C1 segment of cervical spinal cord (tissue), 14 donors: ENCODE results near the gene BFSP2.
A peak's percentile ranks its signal among the peaks of the same experiment; 100 is the strongest.
"Not testable (repeated sequence)": the region's sequence is repeated elsewhere in the genome, so short reads cannot be mapped to it uniquely, and the experiment has no call there.

Source experiments
- DNase-seq, 14 donors: peaks; one replicate each; lab custom pipeline; 2025; lab: John Stamatoyannopoulos, UW

Gene BFSP2

DNA sequence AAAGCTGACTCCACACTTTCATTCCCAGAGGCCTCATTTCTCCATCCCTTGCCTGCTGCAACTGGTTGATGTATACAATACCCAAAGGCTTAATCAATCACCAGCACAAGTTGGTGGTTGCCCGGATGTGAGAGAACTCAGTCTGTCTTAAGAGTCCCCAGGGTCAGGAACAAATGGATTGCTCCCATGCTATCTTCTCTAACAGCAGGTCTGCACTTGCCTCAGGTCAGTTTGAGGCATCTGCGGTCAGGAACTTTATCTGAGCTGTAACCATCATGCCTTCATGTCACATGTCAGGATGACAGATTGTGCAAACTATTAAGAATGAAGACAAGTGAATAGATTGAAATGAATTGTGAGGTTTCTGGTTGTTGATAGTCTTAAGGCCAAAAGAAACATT lies 56.1 kb downstream of the BFSP2 start:
- DNase-seq: no peak

DNA sequence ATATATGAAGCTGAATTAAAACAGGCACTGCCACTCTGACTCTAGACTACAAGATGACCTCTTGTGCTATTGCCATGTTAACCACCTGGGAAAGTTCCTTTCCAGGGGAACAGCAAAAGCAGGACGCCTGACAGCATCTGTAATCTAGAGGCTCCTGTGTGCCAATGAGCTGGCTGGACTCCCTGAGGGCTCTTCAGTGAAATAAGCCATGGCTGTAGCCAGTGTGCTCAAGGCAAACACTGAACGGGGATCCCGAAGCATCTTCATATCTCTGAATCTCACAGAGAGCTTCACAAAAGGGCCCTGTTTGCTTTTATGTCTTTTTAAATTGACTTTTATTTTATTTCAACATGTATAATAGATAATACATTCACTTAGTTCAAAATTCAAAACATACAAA lies 57.2 kb downstream of the BFSP2 start:
- DNase-seq: no peak

DNA sequence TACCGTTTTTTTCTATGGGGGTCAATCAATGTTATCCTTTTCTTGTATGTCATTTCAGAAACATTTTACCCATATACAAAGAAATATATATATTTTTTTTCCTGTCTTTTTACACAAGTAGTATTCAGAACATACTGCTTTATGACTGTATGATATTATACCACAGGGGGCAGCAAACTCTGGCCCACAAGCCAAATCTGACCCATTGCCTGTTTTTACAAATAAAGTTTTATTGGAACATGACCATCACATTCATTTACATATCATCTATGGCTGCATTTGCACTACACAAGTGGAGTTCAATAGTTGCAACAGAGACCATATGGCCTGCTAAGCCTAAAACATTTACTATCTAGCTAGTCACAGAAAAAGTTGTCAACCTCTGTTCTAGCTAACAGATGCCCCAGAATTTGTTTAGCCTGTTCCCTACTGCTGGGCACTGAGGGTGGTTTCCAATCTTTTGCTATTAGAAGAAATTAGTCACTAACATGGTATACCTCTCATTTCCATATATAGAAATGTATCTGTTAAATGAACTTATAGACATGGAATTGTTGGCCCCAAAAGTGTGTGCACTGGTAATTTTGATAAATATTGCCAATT lies 57.7 kb downstream of the BFSP2 start:
- DNase-seq: no peak

DNA sequence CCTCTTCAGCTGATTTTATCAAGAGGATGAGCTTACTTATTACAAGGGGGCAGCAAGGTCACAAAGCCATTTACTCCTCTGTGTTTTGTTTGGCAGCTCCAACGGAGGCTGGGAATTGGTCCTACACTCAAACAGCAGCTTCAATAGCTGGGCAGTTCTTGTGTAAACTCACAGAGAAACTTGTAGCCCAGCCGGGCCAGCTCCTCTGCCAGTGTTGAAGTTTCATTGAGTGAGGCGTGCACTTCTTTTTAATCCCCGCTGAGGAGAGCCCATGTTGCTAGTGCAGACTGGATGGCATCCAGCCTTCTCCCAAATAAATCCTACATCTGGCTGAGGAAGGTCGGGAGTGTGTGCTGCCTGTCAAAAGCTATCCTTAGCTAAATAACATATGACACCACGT lies 59.5 kb downstream of the BFSP2 start:
- DNase-seq: peak in 2 of 14 donors; percentile 11 to 19

DNA sequence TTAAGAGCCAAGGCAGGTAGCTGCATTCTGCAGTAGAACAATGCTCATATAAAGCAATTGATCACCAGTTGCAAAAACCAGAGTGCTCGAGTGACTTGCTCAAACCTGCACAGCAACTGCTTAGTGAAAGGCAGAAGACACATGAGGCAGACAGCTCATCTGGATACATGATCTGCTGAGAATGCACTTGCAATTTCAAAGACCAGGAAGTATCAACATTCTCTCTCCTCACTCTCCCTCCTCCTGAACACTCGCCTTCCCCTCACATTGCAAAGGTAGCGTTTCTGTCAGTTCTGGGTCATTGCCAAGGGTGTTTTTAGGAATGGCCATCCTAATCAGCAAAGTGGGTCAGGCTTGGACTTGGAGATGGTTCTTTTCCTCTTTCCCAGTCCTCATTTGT lies 61.0 kb downstream of the BFSP2 start:
- DNase-seq: no peak

DNA sequence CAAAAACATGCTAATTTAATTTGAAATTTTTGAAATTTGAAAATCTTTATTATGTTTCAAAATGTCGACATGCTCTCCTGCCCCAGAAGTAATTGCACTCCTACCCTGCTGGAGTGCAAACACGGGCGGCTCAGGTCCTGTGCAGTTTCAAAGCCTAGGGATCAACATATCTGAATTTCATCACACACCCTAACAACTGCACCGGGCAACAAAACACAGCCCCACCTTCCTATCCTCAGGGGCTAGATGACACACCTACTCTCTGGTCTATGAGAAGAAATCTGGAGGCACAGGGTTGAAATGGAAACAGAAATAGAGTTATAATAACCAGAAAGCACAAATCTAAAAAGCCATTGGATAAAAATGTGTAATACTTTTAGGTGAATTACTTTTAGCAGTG lies 61.4 kb downstream of the BFSP2 start:
- no peak for DNase-seq

DNA sequence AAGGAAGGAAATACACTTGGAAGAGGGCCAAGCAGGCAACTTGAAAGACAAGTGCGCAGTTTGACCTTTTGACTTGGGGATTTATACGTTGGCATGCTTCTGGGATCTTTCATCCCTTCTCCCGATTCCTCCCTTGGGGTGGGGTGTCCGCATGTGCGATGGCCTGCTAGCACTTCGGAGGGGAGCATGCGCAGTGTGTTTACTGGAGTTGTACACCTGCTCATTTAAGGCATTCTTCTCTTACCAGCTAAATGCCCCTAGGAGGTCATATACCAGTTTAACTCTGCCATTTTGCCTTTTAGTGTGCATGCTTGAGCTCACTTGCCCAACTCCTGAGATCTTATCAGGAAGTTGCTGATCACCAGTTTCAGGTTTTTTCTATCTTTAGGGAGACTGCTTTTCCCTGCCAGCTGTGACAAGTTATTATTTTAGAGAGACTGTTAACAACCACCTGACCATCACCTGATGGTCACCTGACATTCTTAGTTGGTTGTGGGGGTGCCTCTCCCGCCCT lies 63.5 kb downstream of the BFSP2 start:
- no peak for DNase-seq

DNA sequence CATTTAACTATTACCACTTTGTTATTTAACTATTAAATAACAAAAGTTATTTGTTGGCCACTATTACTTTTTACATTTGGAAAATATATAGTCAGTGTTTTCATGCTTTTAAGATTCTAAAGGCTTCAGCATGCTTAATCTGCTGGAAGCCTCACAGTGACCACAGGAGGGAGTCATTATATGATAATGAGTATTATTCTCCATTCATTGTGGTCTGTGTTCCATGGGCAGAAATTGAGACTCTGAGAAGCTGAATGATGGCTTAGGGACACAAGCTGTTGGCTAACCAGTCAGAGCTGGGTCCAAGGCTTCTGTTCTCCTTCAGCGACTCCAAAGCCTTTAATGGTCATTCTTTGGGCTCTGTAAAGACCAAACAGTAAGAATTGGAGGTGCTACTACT lies 64.7 kb downstream of the BFSP2 start:
- DNase-seq: no peak

DNA sequence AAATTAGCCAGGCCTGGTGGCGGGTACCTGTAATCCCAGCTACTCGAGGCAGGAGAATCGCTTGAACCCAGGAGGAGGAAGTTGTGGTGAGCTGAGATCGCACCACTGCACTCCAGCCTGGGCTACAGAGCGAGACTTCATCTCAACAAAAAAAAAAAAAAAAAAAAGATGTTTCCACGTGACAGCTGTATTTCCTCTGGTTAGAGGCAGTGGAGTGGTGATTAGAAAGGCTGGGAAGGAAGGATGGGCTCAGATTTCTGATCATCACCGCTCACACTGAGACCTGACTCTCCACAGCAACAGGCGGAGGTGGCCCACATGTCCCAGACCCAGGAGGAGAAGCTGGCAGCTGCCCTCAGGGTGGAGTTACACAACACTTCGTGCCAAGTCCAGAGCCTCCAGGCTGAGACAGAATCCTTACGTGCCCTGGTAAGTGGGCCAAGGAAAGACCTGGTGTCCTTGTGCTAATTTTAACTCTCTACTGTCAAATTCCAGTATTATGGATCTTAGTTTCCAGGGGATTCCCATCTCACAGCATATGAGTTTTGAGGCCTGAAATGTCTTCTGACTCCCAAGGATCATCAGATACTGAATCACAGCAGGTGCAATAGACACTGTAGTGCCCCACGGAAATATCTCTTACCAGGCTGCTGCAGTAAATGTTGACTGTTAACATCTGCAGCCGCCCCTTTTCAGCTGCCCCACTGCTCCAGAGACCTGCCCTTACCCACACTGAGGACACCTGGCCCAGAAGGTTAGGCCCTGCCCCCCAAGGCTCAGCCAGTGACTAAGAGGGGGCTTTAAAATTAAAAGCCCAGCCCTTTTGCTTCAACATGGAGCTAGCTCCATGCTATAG lies 66.9 kb downstream of the BFSP2 start:
- DNase-seq: no peak

DNA sequence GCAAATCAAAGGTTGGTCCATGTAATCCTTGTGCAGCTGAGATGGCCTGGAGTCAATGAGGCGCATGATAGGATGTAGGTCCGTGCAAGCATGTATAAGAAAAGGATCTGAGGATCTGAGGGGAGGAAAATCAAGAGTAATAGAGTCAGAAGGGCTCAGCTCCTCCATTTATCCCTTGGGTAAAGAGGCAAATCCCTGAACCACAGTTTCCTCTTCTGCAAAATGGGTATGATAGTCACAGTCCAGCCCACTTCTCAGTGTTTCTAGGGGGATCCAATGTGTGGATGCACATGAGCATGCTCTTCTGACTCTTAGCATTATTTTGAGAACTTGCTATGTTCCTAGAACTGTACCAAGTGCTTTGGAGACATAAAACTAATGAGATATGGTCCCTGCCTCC lies 67.9 kb downstream of the BFSP2 start:
- no peak for DNase-seq

DNA sequence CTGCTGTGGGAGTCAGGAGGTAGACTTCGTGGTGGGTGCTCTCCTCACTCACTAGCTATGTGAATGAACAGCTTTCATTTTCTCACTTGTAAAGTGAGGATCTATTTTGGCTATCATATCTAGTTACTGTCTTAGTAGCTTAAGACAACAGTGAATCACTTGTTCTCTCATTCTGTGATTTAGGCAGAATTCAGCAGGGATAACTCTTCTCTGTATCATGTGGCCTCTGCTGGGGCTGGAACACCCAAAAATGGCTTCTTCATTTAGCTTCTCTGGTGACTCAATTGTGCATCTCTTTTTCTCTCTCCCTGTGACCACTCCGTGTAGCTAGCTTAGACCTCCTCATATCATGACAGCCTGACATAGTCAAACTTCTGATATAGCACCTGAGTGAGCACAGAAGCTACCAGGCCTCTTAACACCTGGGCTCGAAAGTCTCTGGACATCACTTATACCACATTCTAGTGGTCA lies 68.4 kb downstream of the BFSP2 start:
- DNase-seq: no peak

DNA sequence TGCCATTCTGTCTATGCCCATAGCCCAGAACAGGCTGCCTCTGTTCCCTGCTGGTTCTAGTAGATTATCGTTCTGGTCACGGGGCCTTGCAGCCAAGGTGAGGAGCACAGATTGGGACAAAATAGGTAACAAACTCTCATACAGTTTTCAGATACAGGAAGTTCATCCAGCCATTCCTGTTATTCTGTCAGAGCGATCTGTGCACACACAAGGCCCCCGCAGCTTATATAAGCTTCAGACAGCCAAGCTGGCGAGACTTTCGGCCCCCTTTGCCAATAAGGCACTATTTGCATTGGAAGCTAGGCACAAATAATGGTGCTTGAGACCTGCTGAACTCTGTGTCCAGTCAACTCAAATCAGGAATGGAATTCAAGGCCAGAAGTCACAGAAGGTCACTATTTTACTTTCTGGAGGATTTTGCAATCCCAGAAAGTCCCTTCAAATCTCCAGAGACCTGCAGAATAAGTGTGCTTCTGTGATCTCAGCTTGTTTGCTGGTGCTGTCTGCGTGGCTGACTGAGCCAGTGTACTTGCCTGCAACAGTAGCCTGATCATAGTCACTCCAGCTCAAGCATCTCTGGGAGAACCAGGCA lies 69.4 kb downstream of the BFSP2 start:
- no peak for DNase-seq

DNA sequence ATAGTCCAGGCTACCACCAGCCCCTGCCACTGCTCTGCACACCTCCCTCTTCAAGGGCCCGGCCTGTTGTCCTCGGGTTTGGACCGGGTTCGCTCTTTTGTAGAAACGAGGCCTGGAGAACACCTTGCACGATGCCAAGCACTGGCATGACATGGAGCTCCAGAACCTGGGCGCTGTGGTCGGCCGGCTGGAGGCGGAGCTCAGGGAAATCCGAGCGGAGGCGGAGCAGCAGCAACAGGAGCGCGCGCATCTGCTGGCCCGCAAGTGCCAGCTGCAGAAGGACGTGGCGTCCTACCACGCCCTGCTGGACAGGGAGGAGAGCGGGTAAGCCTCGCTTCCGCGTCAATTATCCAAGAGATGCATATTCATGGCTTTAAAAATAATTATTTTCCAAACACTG lies 72.4 kb downstream of the BFSP2 start:
- DNase-seq: no peak

DNA sequence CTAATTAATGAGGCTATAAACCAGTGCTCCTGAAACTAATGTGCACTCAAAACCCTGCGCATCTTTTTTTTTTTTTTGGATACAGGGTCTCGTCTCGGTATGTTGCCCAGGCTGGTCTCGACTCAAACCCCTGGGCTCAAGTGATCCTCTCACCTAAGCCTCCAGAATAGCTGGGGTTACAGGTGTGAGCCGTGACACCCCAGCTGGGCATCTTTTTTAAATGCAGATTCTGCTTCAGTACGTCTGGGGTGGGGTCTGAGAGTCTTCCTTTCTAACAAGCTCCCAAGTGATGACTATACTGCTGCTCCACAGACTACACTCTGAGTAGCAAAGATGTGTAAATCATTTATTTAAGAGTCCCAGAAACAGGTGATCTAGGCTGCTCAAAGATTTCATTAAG lies 73.0 kb downstream of the BFSP2 start:
- DNase-seq: no peak

DNA sequence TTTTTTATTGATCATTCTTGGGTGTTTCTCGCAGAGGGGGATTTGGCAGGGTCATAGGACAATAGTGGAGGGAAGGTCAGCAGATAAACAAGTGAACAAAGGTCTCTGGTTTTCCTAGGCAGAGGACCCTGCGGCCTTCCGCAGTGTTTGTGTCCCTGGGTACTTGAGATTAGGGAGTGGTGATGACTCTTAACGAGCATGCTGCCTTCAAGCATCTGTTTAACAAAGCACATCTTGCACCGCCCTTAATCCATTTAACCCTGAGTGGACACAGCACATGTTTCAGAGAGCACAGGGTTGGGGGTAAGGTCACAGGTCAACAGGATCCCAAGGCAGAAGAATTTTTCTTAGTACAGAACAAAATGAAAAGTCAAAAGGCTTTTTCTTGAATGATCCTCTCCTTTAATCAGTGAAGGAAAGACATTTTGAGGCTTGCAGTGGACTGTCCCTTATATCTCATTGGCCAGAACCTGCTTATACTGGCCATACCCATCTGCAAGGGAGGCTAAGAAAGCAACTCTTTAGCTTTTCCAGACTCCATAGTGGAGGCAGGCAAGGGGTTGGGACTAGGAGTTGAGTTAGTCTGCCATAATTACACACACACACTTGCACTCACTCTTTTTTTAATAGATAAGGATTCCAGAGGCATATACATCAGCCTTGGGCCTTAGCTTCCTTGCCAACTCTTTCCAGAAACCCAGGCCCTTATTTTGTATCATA lies 73.8 kb downstream of the BFSP2 start:
- DNase-seq: not testable (repeated sequence)

DNA sequence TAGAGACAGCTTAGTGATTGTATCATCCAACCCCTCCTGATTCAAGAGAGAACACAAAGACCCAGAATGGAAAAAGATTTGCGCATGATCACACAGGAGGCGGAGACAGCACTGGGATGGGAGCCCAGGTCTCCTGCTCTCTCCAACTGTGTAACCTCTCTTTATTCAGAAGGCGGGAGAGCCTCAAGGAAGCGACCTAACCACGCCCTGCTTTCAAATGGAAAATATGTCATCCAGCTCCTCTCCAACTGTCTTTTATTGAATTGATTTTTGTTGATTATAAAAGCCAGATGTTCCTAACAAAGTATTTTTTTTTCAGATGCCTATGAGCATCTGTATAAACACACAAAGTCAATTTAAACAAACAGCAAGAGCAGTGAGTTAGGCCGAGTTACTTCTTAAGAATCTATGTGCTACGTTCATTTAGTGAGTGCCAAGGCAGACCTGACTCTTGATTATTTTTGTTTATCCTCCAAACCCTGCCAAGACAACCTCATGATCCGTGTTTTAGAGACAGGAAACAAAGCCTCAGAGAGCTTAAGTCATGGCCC lies 74.5 kb downstream of the BFSP2 start:
- DNase-seq: peak in 3 of 14 donors; percentile 8 to 35 (median 10)

DNA sequence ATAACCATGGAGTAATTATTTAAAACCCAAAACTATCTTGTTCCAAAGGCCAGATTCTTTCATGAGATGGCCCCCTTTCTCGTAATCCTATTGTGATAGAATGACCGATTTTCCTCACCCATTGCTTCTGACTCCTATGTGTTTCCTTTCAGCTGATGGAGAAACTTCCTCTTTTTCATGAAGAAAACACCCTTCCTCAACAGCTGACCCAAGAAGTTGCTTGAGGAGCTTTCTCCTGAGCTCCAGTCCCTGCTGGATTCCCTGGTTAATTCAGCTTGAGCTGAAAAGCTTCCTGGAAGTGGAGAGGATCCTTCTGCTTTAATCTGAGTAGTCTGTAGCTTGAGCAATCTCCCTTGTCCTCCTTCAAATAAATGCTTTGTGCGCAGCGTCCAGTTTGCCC lies 75.0 kb downstream of the BFSP2 start:
- DNase-seq: no peak

DNA sequence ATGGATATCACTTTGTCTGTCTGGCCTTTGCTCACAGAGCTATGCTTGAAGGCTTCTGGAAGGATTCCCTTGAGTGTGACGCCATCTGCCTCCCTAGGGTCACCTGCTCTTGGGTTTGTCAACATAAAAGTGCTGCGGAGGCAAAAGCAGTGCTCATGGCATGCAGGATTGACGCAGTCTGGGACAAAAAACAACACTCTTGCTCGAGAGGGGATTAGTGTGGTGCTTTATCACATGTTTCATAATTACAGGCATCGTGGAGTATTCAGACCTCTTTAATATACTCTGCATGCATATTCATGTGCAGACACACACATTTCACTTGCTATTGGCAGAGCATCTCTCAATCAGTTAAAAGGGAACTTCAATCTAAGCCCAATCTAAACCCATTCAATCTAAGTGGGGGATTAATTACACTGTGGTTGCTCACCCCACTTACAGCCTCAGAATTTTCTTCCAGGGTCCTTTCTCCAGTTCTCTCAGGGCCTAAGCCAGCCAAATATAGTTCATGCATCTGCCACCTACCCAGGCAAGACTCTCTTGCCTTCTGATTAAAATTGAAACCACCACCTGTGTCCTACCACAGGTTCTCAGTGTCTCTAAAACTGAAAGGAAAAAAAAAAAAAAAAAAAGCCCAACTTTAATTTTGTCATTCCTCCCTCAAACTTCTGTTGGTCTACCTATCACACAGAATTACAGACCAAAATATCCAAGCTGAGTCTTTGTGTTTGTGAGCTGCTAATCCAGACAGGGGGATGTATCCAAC lies 75.6 kb downstream of the BFSP2 start:
- no peak for DNase-seq

DNA sequence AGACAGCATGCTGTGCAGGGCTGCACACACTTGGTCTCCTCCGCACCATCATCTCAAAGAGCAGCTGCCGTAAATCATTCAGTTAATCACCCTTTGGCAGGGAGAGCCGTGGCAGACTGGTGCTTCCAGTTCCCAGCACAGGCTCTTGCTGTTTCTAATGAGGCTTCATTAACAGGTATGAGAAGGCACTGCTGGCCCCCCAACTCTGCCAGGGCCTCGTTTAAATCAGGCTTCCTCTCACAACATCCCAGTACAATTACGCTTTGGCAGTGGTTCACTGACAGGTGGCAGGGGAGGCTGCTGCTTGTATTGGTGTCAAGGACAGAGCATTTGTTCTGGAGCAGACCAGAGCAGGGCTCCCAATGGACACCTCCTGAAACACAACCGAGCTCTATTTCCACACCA lies 77.1 kb downstream of the BFSP2 start:
- peak in 1 of 14 donors; percentile 90 for DNase-seq

DNA sequence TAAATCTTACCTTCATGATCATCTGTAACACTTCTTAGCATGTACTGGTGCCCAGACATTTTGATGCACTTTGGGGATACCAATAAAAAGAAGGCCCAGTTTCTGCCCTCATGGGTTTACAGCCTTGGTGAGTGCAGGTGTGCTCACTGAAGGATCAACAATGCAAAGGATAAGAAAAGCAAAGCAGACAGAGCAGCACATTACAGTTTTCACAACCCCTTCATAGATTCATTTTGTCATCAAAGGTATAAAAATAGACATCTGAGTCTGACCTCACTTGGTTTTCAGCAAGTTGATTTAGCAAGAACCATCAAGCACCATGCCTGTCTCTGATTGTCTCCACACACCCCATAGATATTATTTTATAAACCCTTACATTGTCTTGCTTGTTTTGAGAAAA lies 77.6 kb downstream of the BFSP2 start:
- no peak for DNase-seq

DNA sequence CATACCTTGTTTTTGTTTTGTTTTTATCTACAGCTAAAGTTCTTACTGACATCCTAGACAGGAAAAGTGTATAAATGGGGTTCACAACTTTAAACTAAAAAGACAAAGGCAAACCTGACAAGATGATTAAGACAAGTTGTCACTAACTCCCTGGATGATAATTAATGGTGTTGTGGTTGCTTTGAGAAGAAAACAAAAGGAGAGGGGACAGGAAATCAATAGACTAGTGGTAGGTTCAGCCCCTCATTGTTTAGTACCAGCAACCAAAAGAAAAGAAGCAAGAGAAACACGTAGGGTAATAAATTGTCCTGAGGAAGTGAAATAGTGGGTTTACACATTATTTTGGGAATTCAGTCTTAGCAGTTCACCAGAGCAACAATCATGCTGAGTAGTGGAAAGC lies 78.8 kb downstream of the BFSP2 start:
- no peak for DNase-seq
